Osteocyte (in vitro differentiated cells): ENCODE measurements around the gene SMURF1. TPM values are rescaled to one million over a fixed set of nuclear protein-coding genes. Genes with fewer than 3 reads are reported as not detected.

Source experiments
- DNase-seq: peaks from one replicate; pipeline ENCODE4 v3.0.0; 2021; ENCODE audit warnings: mixed read lengths; ENCODE audit not compliant: unreplicated experiment; ENCODE audit errors: extremely low spot score
- H3K27ac Mint-ChIP-seq: one replicate; pipeline ENCODE4 v1.8.0; 2021; ENCODE audit warnings: mild to moderate bottlenecking, mixed read lengths; ENCODE audit not compliant: unreplicated experiment
- H3K27me3 Mint-ChIP-seq: one replicate; pipeline ENCODE4 v1.8.0; 2021; ENCODE audit warnings: mixed read lengths; ENCODE audit not compliant: unreplicated experiment
- H3K36me3 Mint-ChIP-seq: one replicate; pipeline ENCODE4 v1.8.0; 2021; ENCODE audit warnings: mixed read lengths; ENCODE audit not compliant: unreplicated experiment
- H3K4me1 Mint-ChIP-seq: one replicate; pipeline ENCODE4 v1.8.0; 2021; ENCODE audit warnings: mixed read lengths; ENCODE audit not compliant: unreplicated experiment
- H3K4me3 Mint-ChIP-seq: one replicate; pipeline ENCODE4 v1.8.0; 2021; ENCODE audit warnings: mild to moderate bottlenecking, moderate library complexity, mixed read lengths; ENCODE audit not compliant: unreplicated experiment
- H3K9me3 Mint-ChIP-seq: one replicate; pipeline ENCODE4 v1.8.0; 2021; ENCODE audit warnings: mixed read lengths; ENCODE audit not compliant: unreplicated experiment
- CTCF ChIP-seq: fragments of 200-600 bp; sonication (generic); IDR thresholded peaks from 2 replicates; pipeline ENCODE4 v1.5.0; 2021; ENCODE audit warnings: antibody characterized with exemption, mild to moderate bottlenecking, moderate library complexity
- total RNA-seq: library from RNA; stranded (reverse); gene quantifications from 2 replicates; pipeline ENCODE4 v1.2.1, GENCODE V29; 2021

Gene SMURF1
- total RNA-seq, 1 donor from 2014 or later: 24.1 TPM

GRCh38 chr7:98988641-98989040 lies 155.3 kb downstream of the SMURF1 start:
- Mint-ChIP-seq H3K27ac (no peak overlapping the region), H3K9me3 (peaks cover 11% of the 10 kb centered on the region), H3K36me3 (peaks cover 75% of the 10 kb centered on the region), H3K4me3 (no peak overlapping the region), H3K27me3 (no peaks in the 10 kb centered on the region), H3K4me1 (no peaks in the 10 kb centered on the region)
- TF ChIP-seq CTCF: no peak
- DNase-seq: no peak

DNA sequence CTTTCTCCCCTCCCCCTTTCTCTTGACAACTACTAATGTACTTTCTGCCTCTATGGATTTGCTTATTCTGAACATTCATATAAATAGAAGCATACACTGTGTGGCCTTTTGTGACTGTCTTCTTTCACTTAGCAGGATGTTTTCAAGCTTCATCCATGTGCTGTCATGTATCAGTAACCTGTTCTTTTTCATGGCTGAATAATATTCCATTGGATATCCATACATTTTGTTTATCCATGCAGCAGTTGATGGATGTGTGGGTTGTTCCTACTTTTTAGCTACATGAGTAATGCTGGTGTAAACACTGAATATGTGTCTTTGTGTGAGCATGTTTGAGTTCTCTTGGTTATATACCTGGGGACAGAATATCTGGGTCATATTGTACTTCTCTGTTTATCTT lies 158.0 kb downstream of the SMURF1 start:
- Mint-ChIP-seq H3K27me3 (no peaks in the 10 kb centered on the region), H3K4me1 (no peaks in the 10 kb centered on the region), H3K9me3 (peaks cover 11% of the 10 kb centered on the region), H3K4me3 (no peak overlapping the region), H3K36me3 (peaks cover 74% of the 10 kb centered on the region), H3K27ac (no peak overlapping the region)
- DNase-seq: no peak
- no peak for TF ChIP-seq CTCF

- H3K4me1 Mint-ChIP-seq: no peaks in the 10 kb centered on the region
- H3K4me3 Mint-ChIP-seq: no peak overlapping the region
- H3K27ac Mint-ChIP-seq: no peak overlapping the region
- H3K27me3 Mint-ChIP-seq: no peaks in the 10 kb centered on the region
- no peak for DNase-seq
- H3K9me3 Mint-ChIP-seq: peaks cover 11% of the 10 kb centered on the region
- H3K36me3 Mint-ChIP-seq: peaks cover 73% of the 10 kb centered on the region
- no peak for TF ChIP-seq CTCF
Measured at GRCh38 chr7:98985406-98985805, 158.5 kb downstream of the SMURF1 start.

DNA sequence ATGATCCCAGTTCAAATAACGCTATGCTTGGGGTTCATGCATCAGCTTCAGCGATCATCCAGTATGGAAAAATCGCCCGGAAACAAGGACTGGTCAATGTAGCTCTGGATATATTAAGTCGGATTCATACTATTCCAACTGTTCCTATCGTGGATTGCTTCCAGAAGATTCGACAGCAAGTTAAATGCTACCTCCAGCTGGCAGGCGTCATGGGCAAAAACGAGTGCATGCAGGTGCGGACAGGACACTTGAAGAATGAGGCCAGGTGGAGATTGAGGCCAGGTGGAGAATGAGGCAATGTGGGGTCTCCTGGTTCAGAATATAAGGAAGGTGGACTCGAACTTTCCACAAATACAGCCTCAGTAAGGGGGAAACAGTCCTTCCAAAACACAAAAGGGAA lies 159.8 kb downstream of the SMURF1 start:
- Mint-ChIP-seq H3K27ac (no peak overlapping the region), H3K4me1 (no peaks in the 10 kb centered on the region), H3K4me3 (no peak overlapping the region), H3K36me3 (peaks cover 70% of the 10 kb centered on the region), H3K9me3 (peaks cover 11% of the 10 kb centered on the region), H3K27me3 (no peaks in the 10 kb centered on the region)
- no peak for DNase-seq
- no peak for TF ChIP-seq CTCF

GRCh38 chr7:98982686-98983085 lies 161.2 kb downstream of the SMURF1 start:
- Mint-ChIP-seq H3K4me1 (no peaks in the 10 kb centered on the region), H3K27ac (no peak overlapping the region), H3K36me3 (peaks cover 73% of the 10 kb centered on the region), H3K27me3 (no peaks in the 10 kb centered on the region), H3K4me3 (no peak overlapping the region), H3K9me3 (peaks cover 11% of the 10 kb centered on the region)
- TF ChIP-seq CTCF: no peak
- no peak for DNase-seq
